SU-DHL-6 (cell line): ENCODE results near the gene PRX.
"Not testable (repeated sequence)": the region's sequence is repeated elsewhere in the genome, so short reads cannot be mapped to it uniquely, and the experiment has no call there.

Source experiments
- H2AFZ ChIP-seq: fragments of 200-600 bp; sonication (generic); 2 replicates; pipeline ENCODE4 v1.6.1; 2014; ENCODE audit warnings: low read depth, mild to moderate bottlenecking, moderate library complexity, mixed read lengths, antibody characterized with exemption, low read length; ENCODE audit not compliant: severe bottlenecking
- H3F3A ChIP-seq: fragments of 200-600 bp; shearing (Covaris generic); 2 replicates; pipeline ENCODE4 v1.6.0; 2016; ENCODE audit warnings: antibody characterized with exemption, mild to moderate bottlenecking; ENCODE audit not compliant: insufficient read depth
- H3K27ac ChIP-seq: fragments of 200-600 bp; sonication (generic); 2 replicates; pipeline ENCODE4 v1.5.1; 2016; ENCODE audit warnings: low read depth, mild to moderate bottlenecking, low read length, moderate library complexity, mixed read lengths
- H3K27me3 ChIP-seq: fragments of 200-600 bp; sonication (generic), shearing (Covaris generic); 2 replicates; pipeline ENCODE4 v1.6.0; 2014; ENCODE audit warnings: mild to moderate bottlenecking, low read length
- H3K36me3 ChIP-seq: fragments of 200-600 bp; sonication (generic); 2 replicates; pipeline ENCODE4 v1.6.1; 2014; ENCODE audit warnings: mild to moderate bottlenecking, low read length, mixed read lengths
- H3K4me2 ChIP-seq: fragments of 300-600, 200-600 bp; shearing (Covaris generic), sonication (generic); 2 replicates; pipeline ENCODE4 v1.6.0; 2014; ENCODE audit warnings: low read length, low read depth, mild to moderate bottlenecking; ENCODE audit not compliant: poor library complexity, severe bottlenecking
- H3K4me3 ChIP-seq: fragments of 200-600 bp; sonication (generic); 2 replicates; pipeline ENCODE4 v1.5.1; 2014; ENCODE audit warnings: antibody characterized with exemption, low read length, mild to moderate bottlenecking, mixed read lengths; ENCODE audit not compliant: insufficient read depth, poor library complexity, severe bottlenecking
- H3K79me2 ChIP-seq: fragments of 200-600 bp; sonication (generic); 2 replicates; pipeline ENCODE4 v1.6.1; 2014; ENCODE audit warnings: mild to moderate bottlenecking, low read length, moderate library complexity; ENCODE audit not compliant: insufficient read depth
- H3K9ac ChIP-seq: fragments of 200-600 bp; sonication (generic); 2 replicates; pipeline ENCODE4 v1.7.0; 2014; ENCODE audit warnings: mild to moderate bottlenecking, low read length
- H3K9me2 ChIP-seq: fragments of 200-600 bp; sonication (generic); replicated peaks from 2 replicates; pipeline ENCODE4 v1.6.1; 2014; ENCODE audit warnings: low read length; ENCODE audit not compliant: insufficient read depth
- H3K9me3 ChIP-seq: fragments of 200-600 bp; sonication (generic); 2 replicates; pipeline ENCODE4 v1.6.1; 2014; ENCODE audit warnings: low read length, mixed read lengths; ENCODE audit not compliant: insufficient read depth
- H4K20me1 ChIP-seq: fragments of 200-600 bp; sonication (generic); 2 replicates; pipeline ENCODE4 v1.6.1; 2014; ENCODE audit warnings: low read depth, mild to moderate bottlenecking, antibody characterized with exemption, low read length, moderate library complexity, mixed read lengths
- EZH2phosphoT487 ChIP-seq: fragments of 200-600 bp; sonication (generic), shearing (Covaris generic); conservative IDR thresholded peaks from 2 replicates; pipeline ENCODE4 v1.6.1; 2018; ENCODE audit warnings: mild to moderate bottlenecking, antibody characterized with exemption, low read length, moderate library complexity, mixed read lengths
- TF ChIP-seq, protein P1 (sequence below): fragments of 200-600 bp; sonication (generic); IDR thresholded peaks from one replicate; pipeline ENCODE4 v1.5.1; 2017; ENCODE audit warnings: antibody characterized with exemption, mild to moderate bottlenecking, low read length, moderate library complexity; ENCODE audit not compliant: insufficient read depth, poor library complexity, severe bottlenecking

The PRX gene

DNA sequence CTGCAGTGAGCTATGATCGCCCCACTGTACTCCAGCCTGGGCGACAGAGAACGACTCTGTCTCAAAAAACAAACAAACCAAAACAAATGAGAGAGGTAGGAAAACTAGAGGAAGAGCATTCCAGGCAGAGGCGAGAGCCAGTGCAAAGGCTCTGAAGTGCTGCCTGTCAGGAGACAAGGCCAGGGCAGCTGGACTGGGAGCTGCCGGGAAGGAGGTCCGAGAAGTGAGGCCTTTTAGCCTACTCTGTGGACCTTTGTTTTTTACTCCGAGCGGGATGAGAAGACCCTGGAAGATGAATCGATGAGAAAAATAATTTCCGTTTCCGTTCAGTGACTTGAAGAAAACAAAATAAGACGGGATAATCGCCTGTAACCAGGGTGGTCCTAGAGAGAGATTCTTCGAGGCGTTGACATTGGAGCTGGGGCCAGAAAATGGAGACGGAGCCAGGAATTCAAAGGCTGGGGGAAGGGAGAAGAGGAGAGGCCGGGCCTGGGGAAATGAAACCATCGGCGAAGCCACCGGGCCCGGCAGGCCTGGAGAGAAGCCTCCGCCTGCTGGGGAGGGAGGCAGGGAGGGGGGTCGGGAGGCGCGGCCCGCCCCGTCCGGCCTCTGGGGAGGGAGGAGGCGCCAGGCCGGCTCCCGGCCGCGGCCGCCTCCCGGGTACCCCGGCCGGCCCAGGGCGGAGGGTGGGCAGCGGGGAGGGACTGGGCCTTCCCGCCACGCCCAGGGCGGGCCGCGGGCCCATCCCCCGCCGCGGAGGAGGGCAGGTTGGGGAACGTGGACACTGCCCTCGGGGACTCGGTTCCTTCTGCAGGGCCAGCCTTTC is 20.4 kb upstream of the PRX start:
- Histone ChIP-seq H3K79me2 (no peaks in the 10 kb centered on the region), H3K9me2 (no peaks in the 10 kb centered on the region), H3K27ac (no peak overlapping the region), H3K27me3 (no peaks in the 10 kb centered on the region), H2AFZ (peak overlapping the region; percentile 16), H3K9ac (no peak overlapping the region), H3K9me3 (no peaks in the 10 kb centered on the region), H4K20me1 (no peaks in the 10 kb centered on the region), H3K4me2 (peak overlapping the region; percentile 40), H3F3A (no peaks in the 10 kb centered on the region; the same call in 1 of the 2 replicates), H3K4me3 (no peak overlapping the region), H3K36me3 (no peaks in the 10 kb centered on the region)
- TF ChIP-seq, protein P1, sequence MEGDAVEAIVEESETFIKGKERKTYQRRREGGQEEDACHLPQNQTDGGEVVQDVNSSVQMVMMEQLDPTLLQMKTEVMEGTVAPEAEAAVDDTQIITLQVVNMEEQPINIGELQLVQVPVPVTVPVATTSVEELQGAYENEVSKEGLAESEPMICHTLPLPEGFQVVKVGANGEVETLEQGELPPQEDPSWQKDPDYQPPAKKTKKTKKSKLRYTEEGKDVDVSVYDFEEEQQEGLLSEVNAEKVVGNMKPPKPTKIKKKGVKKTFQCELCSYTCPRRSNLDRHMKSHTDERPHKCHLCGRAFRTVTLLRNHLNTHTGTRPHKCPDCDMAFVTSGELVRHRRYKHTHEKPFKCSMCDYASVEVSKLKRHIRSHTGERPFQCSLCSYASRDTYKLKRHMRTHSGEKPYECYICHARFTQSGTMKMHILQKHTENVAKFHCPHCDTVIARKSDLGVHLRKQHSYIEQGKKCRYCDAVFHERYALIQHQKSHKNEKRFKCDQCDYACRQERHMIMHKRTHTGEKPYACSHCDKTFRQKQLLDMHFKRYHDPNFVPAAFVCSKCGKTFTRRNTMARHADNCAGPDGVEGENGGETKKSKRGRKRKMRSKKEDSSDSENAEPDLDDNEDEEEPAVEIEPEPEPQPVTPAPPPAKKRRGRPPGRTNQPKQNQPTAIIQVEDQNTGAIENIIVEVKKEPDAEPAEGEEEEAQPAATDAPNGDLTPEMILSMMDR = no peak
- TF ChIP-seq EZH2phosphoT487 = no peak

DNA sequence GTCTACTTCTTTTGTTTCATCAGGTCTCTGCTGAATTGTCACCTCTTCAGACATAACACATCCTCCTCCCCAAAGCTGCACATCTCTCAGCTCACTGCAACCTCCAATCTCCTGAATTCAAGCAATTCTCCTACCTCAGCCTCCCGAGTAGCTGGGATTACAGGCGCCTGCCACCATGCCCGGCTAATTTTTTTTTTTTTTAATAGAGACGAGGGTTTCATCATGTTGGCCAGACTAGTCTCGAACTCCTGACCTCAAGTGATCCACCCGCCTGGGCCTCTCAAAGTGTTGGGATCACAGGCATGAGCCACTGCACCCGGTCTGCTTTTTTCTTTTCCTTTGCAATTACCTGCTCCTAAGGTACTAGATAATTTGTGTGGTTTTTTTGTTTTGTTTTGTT is 19.6 kb upstream of the PRX start:
- H3K27ac ChIP-seq, H3K4me3 ChIP-seq, H3K79me2 ChIP-seq, H3F3A ChIP-seq, H3K9me3 ChIP-seq, H3K36me3 ChIP-seq, H3K4me2 ChIP-seq, H4K20me1 ChIP-seq, H3K9me2 ChIP-seq, H3K9ac ChIP-seq, H3K27me3 ChIP-seq, H2AFZ ChIP-seq: not testable (repeated sequence)

DNA sequence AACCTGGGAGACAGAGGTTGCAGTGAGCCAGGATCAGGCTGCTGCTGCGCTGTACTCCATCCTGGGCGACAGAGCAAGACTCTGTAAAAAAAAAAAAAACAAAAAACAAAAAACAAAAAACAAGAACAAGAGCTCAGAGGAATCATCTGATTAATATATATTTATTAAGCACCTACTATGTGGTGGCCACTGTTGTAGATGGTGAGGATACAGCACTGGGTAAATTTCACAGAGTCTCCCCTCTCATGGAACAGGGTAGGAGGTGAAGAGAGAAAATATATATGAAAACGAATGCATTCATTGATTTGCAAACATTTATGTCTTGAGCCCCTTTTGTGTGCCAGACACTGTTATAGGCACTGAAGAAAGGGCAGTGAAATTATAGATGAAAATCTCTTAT is 18.5 kb upstream of the PRX start:
- no peak overlapping the region for H3K9ac ChIP-seq

DNA sequence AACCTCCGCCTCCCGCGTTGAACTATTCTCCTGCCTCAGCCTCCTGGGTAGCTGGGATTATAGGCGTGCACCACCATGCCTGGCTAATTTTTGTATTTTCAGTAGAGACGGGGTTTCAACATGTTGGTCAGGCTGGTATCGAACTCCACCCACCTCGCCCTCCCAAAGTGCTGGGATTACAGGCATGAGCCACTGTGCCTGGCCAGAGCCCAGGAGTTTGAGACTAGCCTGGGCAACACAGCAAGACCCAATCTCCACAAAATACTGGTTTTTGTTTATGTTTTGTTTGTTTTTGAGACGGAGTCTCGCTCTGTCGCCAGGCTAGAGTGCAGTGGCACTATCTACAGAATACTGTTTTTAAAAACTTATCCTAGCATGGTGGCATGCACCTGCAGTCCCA is 17.1 kb upstream of the PRX start:
- H3K4me2 ChIP-seq, H3K9me3 ChIP-seq, H3K27ac ChIP-seq, H3K27me3 ChIP-seq, H3K36me3 ChIP-seq, H3K9ac ChIP-seq, H3K4me3 ChIP-seq, H3K9me2 ChIP-seq, H3F3A ChIP-seq, H4K20me1 ChIP-seq, H3K79me2 ChIP-seq, H2AFZ ChIP-seq: not testable (repeated sequence)

More for the DNA sequence above, 18.5 kb upstream of the PRX start:
- Histone ChIP-seq H3F3A (no peaks in the 10 kb centered on the region; the same call in 1 of the 2 replicates), H3K27me3 (no peaks in the 10 kb centered on the region), H3K4me3 (no peak overlapping the region), H2AFZ (no peak overlapping the region), H3K79me2 (no peaks in the 10 kb centered on the region), H3K9me2 (no peaks in the 10 kb centered on the region), H3K9me3 (no peaks in the 10 kb centered on the region), H4K20me1 (no peaks in the 10 kb centered on the region), H3K36me3 (no peaks in the 10 kb centered on the region), H3K27ac (no peak overlapping the region), H3K4me2 (no peak overlapping the region)
- TF ChIP-seq, protein P1 = no peak
- TF ChIP-seq EZH2phosphoT487 = no peak

DNA sequence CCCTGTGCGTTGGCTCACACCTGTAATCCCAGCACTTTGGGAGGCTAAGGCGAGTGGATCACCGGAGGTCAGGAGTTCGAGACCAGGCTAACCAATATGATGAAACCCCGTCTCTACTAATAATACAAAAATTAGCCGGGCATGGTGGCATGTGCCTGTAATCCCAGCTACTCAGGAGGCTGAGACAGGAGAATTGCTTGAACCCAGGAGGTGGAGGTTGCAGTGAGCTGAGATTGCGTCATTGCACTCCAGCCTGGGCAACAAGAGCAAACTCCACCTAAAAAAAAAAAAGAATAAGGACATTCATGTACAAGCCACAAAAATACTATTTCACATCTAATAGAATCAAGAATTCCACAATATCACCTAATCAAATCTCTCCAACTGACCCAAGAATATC is 15.0 kb upstream of the PRX start:
- not testable (repeated sequence) for H4K20me1 ChIP-seq, H3K27ac ChIP-seq, H3K36me3 ChIP-seq, H3K9me3 ChIP-seq, H3F3A ChIP-seq, H3K9me2 ChIP-seq, H3K79me2 ChIP-seq, H3K27me3 ChIP-seq, H2AFZ ChIP-seq, H3K9ac ChIP-seq, H3K4me3 ChIP-seq, H3K4me2 ChIP-seq
